GM12878 (cell line): Measurements from ENCODE around the gene DHRS12. TPM values are rescaled to one million over a fixed set of nuclear protein-coding genes. Genes with fewer than 3 reads are reported as not detected.
A peak's percentile ranks its signal among the peaks of the same experiment; 100 is the strongest.

Source experiments
- ATAC-seq: fragments of 200-7000 bp; cut with Tn5 transposase; 3 replicates; pipeline ENCODE4 v1.9.1; 2020; ENCODE audit warnings: mild to moderate bottlenecking, moderate library complexity
- BruUV-seq: library from RNA; stranded (reverse); fragments of 400-500 nt; replicated peaks from 2 replicates; lab custom pipeline; 2021; lab: Mats Ljungman, UMichigan
- CTCF ChIA-PET: fragments of 300-600 bp; sonication (Branson Sonifier 250); formaldehyde crosslinking; extraction: SDS; loops from one replicate; lab custom pipeline; 2021; ENCODE audit warnings: inconsistent platforms; lab: Yijun Ruan, JAX
- POLR2A ChIA-PET: fragments of 350-600 bp; formaldehyde crosslinking; extraction: SDS; loops from one replicate; lab custom pipeline; 2021; ENCODE audit warnings: inconsistent platforms; lab: Charles Lee
- RAD21 ChIA-PET: fragments of 300-600 bp; sonication (Branson Sonifier 250); formaldehyde crosslinking; loops from one replicate; lab custom pipeline; 2023; ENCODE audit warnings: antibody characterized with exemption; ENCODE audit not compliant: unreplicated experiment; lab: Charles Lee
- SMC1A ChIA-PET: fragments of 300-600 bp; sonication (Branson Sonifier 250); formaldehyde crosslinking; loops from one replicate; lab custom pipeline; 2023; ENCODE audit not compliant: unreplicated experiment, uncharacterized antibody; lab: Charles Lee
- DNase-seq: peaks from one replicate; pipeline ENCODE4 v3.0.0-alpha.2; 2011; ENCODE audit warnings: low read depth, low spot score
- FAIRE-seq: peaks from 3 replicates; lab custom pipeline; 2011; peaks lifted over from hg19 to GRCh38; lab: Jason Lieb, UNC
- H2AFZ ChIP-seq: 2 replicates; pipeline ENCODE4 v1.6.0; 2011; ENCODE audit warnings: low read depth, low read length, control low read depth; ENCODE audit not compliant: control insufficient read depth
- H3K27ac ChIP-seq: 2 replicates; pipeline ENCODE4 v1.5.1; 2011; ENCODE audit warnings: control low read depth; ENCODE audit not compliant: control insufficient read depth, insufficient read depth
- H3K27me3 ChIP-seq, 2 experiments: replicated peaks in 1 of 2; 2 replicates each; pipeline versions ENCODE4 v1.6.0 to v1.6.1; 2011; ENCODE audit warnings: low read length in 1 of 2; ENCODE audit not compliant: control insufficient read depth in 2 of 2, insufficient read depth in 2 of 2
- H3K36me3 ChIP-seq, 2 experiments: 2 replicates each; pipeline ENCODE4 v1.5.1; 2011; ENCODE audit warnings: low read length in 1 of 2; ENCODE audit not compliant: control insufficient read depth in 2 of 2, insufficient read depth in 2 of 2
- H3K4me1 ChIP-seq: 2 replicates; pipeline ENCODE4 v1.6.1; 2011; ENCODE audit warnings: mild to moderate bottlenecking, low read length, moderate library complexity, mixed read lengths; ENCODE audit not compliant: control insufficient read depth, insufficient read depth
- H3K4me2 ChIP-seq: 2 replicates; pipeline ENCODE4 v1.6.0; 2011; ENCODE audit warnings: control low read depth; ENCODE audit not compliant: control insufficient read depth, insufficient read depth
- H3K4me3 ChIP-seq: fragments of 200-600 bp; sonication (generic); 2 replicates; pipeline ENCODE4 v1.5.1; 2016
- H3K79me2 ChIP-seq: 2 replicates; pipeline ENCODE4 v1.6.0; 2011; ENCODE audit warnings: low read length; ENCODE audit not compliant: control insufficient read depth, insufficient read depth
- H3K9ac ChIP-seq: 2 replicates; pipeline ENCODE4 v1.8.0; 2011; ENCODE audit warnings: low read length, control low read depth, mixed read lengths; ENCODE audit not compliant: control insufficient read depth, insufficient read depth
- H3K9me3 ChIP-seq: replicated peaks from 3 replicates; pipeline ENCODE4 v1.5.1; 2011; ENCODE audit warnings: mild to moderate bottlenecking, low read length; ENCODE audit not compliant: control insufficient read depth, insufficient read depth
- H4K20me1 ChIP-seq: 2 replicates; pipeline ENCODE4 v1.6.0; 2011; ENCODE audit not compliant: control insufficient read depth, insufficient read depth
- CBX3 ChIP-seq: fragments of 200-600 bp; sonication (generic); IDR thresholded peaks from 2 replicates; pipeline ENCODE4 v1.6.1; 2016; ENCODE audit warnings: low read depth, borderline replicate concordance
- CHD2 ChIP-seq: IDR thresholded peaks from 2 replicates; pipeline ENCODE4 v1.6.1; 2011; ENCODE audit warnings: low read depth, low read length, improper control_type of control experiment, borderline replicate concordance
- EGR1 ChIP-seq, 2 experiments: IDR thresholded peaks; 1 replicate in 1 of 2; 2 replicates in 1 of 2; pipeline ENCODE4 v1.6.1; 2011 to 2012; ENCODE audit warnings: low read depth in 2 of 2, low read length in 2 of 2, borderline replicate concordance in 1 of 2, mild to moderate bottlenecking in 1 of 2, moderate library complexity in 1 of 2
- FOXM1 ChIP-seq: IDR thresholded peaks from 2 replicates; pipeline ENCODE4 v1.6.1; 2012; ENCODE audit warnings: low read depth, mild to moderate bottlenecking, inconsistent platforms, low read length, moderate library complexity
- IKZF2 ChIP-seq, 2 experiments: fragments of 450-650 bp; IDR thresholded peaks; 2 replicates each; pipeline ENCODE4 v1.6.1; 2017; ENCODE audit warnings: mild to moderate bottlenecking in 2 of 2, moderate library complexity in 2 of 2
- IRF4 ChIP-seq: IDR thresholded peaks from 2 replicates; pipeline ENCODE4 v1.6.1; 2011; ENCODE audit warnings: low read depth, low read length
- MTA2 ChIP-seq: fragments of 450-650 bp; IDR thresholded peaks from 2 replicates; pipeline ENCODE4 v1.6.1; 2016; ENCODE audit warnings: low read depth, mild to moderate bottlenecking, moderate library complexity
- MYC ChIP-seq: IDR thresholded peaks from 2 replicates; pipeline ENCODE4 v1.6.1; 2011; ENCODE audit warnings: mild to moderate bottlenecking, low read length, moderate library complexity, inconsistent platforms; ENCODE audit not compliant: insufficient read depth, insufficient replicate concordance, insufficient read length, severe bottlenecking
- PAX5 ChIP-seq: IDR thresholded peaks from 2 replicates; pipeline ENCODE4 v1.6.1; 2011; ENCODE audit warnings: low read depth, low read length, borderline replicate concordance
- PKNOX1 ChIP-seq: fragments of 450-650 bp; IDR thresholded peaks from 2 replicates; pipeline ENCODE4 v1.6.1; 2016; ENCODE audit warnings: mild to moderate bottlenecking
- RAD21 ChIP-seq: IDR thresholded peaks from 2 replicates; pipeline ENCODE4 v1.6.1; 2011; ENCODE audit warnings: mild to moderate bottlenecking, low read depth, low read length, moderate library complexity; ENCODE audit not compliant: insufficient read depth
- RELB ChIP-seq: fragments of 450-650 bp; IDR thresholded peaks from 2 replicates; pipeline ENCODE4 v1.6.1; 2017; ENCODE audit warnings: low read depth, mild to moderate bottlenecking, moderate library complexity
- STAT1 ChIP-seq: fragments of 450-650 bp; conservative IDR thresholded peaks from 2 replicates; pipeline ENCODE4 v1.6.1; 2014; ENCODE audit warnings: antibody characterized with exemption, mild to moderate bottlenecking
- SUZ12 ChIP-seq: fragments of 200-600 bp; sonication (generic); IDR thresholded peaks from one replicate; pipeline ENCODE4 v1.6.1; 2018; ENCODE audit warnings: antibody characterized with exemption, mild to moderate bottlenecking; ENCODE audit not compliant: unreplicated experiment
- WRNIP1 ChIP-seq: IDR thresholded peaks from 2 replicates; pipeline ENCODE4 v1.6.1; 2011; ENCODE audit warnings: low read depth, low read length, improper control_type of control experiment, borderline replicate concordance
- YBX1 ChIP-seq: fragments of 450-650 bp; IDR thresholded peaks from 2 replicates; pipeline ENCODE4 v1.6.1; 2016; ENCODE audit warnings: antibody characterized with exemption
- ZBTB33 ChIP-seq: fragments of 450-650 bp; IDR thresholded peaks from 2 replicates; pipeline ENCODE4 v1.6.1; 2017; ENCODE audit warnings: mild to moderate bottlenecking
- WGBS: methylation state at CpG from one replicate; pipeline ENCODE4 v1.1.6; 2016; ENCODE audit warnings: low lambda C conversion rate; ENCODE audit not compliant: insufficient replicate concordance, insufficient coverage; ENCODE audit errors: missing lambda C conversion rate; 5-methylcytosine and 5-hydroxymethylcytosine counted together
- in situ Hi-C: fragments of 300-500 bp; cut with MboI; formaldehyde crosslinking; loops from 9 replicates; pipeline ENCODE4 v1.14.3; 2018; ENCODE audit warnings: mixed read lengths
- intact Hi-C: fragments of 100-400 bp; cut with micrococcal nuclease; formaldehyde crosslinking; loops from one replicate; pipeline ENCODE4 v1.14.2; 2022; ENCODE audit not compliant: unreplicated experiment
- polyA plus RNA-seq, 11 experiments: library from polyadenylated mRNA; depleted of rRNA in 4 of 11; unstranded in 6 of 11; stranded (reverse) in 5 of 11; fragments of >200 nt; fragmentation: Nextera tagmentation in 4 of 11; fragmentation: Illumina TruSeq in 1 of 11; extraction: Ambion mirVana in 4 of 11; extraction: Trizol in 1 of 11; gene quantifications; 1 replicate in 1 of 11; 2 replicates in 10 of 11; pipeline versions ENCODE4 v1.2.1 to v1.2.3, GENCODE V29; 2011 to 2016; ENCODE audit warnings: inconsistent platforms in 2 of 11, missing spikeins in 2 of 11, low read depth in 1 of 11
- total RNA-seq, 4 experiments: library from RNA; depleted of rRNA in 3 of 4; stranded (reverse); fragments of >200 nt in 3 of 4; fragmentation: Illumina TruSeq in 1 of 4; extraction: Trizol in 1 of 4; gene quantifications; 2 replicates each; pipeline versions ENCODE4 v1.2.1 to v1.2.3, GENCODE V29; 2013 to 2021

DHRS12 gene
- total and polyA plus RNA-seq, 10 of the 15 experiments (the other 5 are each of a cell fraction or from before 2014, with no cell fraction given): 2.9 to 11.3 (median 8.2) TPM

GRCh38 chr13:51814825-51815650 lies 11.1 kb upstream of the DHRS12 start:
- intact Hi-C loops: loop anchor here (1.0 to 10.0 kb wide), 6 partner anchors 17 to 640 kb away; partner anchors contain the start of genes CKAP2 and VPS36
- peaks cover 32% of the 10 kb centered on the region for H3K4me1 ChIP-seq
- no TSS peak for BruUV-seq
- POLR2A ChIA-PET: interaction anchor here (0.7 to 1.3 kb wide), 4 partner anchors 12 to 379 kb away, joined by 3 to 4 read pairs (median 3); no protein-coding TSS in a partner anchor
- H3K27ac ChIP-seq: peak overlapping the region; percentile 28
- DNase-seq: no peak
- peak; percentile 80 for ATAC-seq
- peak overlapping the region; percentile 24; the same call in 1 of the 2 replicates for H3K4me3 ChIP-seq
- H3K9me3 ChIP-seq: no peaks in the 10 kb centered on the region
- WGBS: 28% methylated on average over 13 of the region's 13 CpGs
- H3K27me3 ChIP-seq: no peaks in the 10 kb centered on the region
- CTCF ChIA-PET: interaction anchor here (0.5 to 5.0 kb wide), 48 partner anchors 8 to 690 kb away, joined by 3 to 180 read pairs (median 5); partner anchors contain the start of genes ALG11, CCDC70, NEK5 and TMEM272
- SMC1A ChIA-PET: interaction anchor here (0.5 to 5.0 kb wide), 30 partner anchors 8 to 455 kb away, joined by 3 to 85 read pairs (median 4); partner anchors contain the start of gene NEK5
- H3K79me2 ChIP-seq: no peaks in the 10 kb centered on the region
- RAD21 ChIA-PET: interaction anchor here (0.6 to 6.5 kb wide), 21 partner anchors 8 to 635 kb away, joined by 3 to 75 read pairs (median 4); partner anchors contain the start of genes ALG11, INTS6 and VPS36
- no peaks in the 10 kb centered on the region for H4K20me1 ChIP-seq
- in situ Hi-C loops: no loop called here
- peak overlapping the region; percentile 50 for H3K9ac ChIP-seq
- H3K4me2 ChIP-seq: peak overlapping the region; percentile 93
- H2AFZ ChIP-seq: peak overlapping the region; percentile 95
- no peaks in the 10 kb centered on the region for H3K36me3 ChIP-seq
- peak; percentile 59 for FAIRE-seq
- TF ChIP-seq CBX3 (no peak), IKZF2 (IDR thresholded peaks at IDR 0.05) (no peak), SUZ12 (no peak), EGR1 (IDR thresholded peaks at IDR 0.05; ENCODE audit: borderline replicate concordance in 1 of 2, low read depth in 2 of 2, low read length in 2 of 2) (no peak), YBX1 (no peak), FOXM1 (no peak), IRF4 (peak; percentile 56; the same call in 1 of the 2 replicates), RELB (peak; percentile 33; the same call in 1 of the 2 replicates), MTA2 (no peak), ZBTB33 (no peak), RAD21 (peak; percentile 88), WRNIP1 (no peak; the same call in 1 of the 2 replicates), PAX5 (0 out of 2 replicates have a peak, but pooled peaks have one; percentile 8), STAT1 (no peak), MYC (no peak), CHD2 (no peak), PKNOX1 (no peak)
